Kidney tubule cell (primary cell): ENCODE results near the gene ZNF132.
"Not testable (repeated sequence)": the region's sequence is repeated elsewhere in the genome, so short reads cannot be mapped to it uniquely, and the experiment has no call there.

Source experiments
- DNase-seq: peaks from one replicate; pipeline ENCODE4 v3.0.0-alpha.2; 2018; ENCODE audit warnings: low spot score

The ZNF132 gene

DNA sequence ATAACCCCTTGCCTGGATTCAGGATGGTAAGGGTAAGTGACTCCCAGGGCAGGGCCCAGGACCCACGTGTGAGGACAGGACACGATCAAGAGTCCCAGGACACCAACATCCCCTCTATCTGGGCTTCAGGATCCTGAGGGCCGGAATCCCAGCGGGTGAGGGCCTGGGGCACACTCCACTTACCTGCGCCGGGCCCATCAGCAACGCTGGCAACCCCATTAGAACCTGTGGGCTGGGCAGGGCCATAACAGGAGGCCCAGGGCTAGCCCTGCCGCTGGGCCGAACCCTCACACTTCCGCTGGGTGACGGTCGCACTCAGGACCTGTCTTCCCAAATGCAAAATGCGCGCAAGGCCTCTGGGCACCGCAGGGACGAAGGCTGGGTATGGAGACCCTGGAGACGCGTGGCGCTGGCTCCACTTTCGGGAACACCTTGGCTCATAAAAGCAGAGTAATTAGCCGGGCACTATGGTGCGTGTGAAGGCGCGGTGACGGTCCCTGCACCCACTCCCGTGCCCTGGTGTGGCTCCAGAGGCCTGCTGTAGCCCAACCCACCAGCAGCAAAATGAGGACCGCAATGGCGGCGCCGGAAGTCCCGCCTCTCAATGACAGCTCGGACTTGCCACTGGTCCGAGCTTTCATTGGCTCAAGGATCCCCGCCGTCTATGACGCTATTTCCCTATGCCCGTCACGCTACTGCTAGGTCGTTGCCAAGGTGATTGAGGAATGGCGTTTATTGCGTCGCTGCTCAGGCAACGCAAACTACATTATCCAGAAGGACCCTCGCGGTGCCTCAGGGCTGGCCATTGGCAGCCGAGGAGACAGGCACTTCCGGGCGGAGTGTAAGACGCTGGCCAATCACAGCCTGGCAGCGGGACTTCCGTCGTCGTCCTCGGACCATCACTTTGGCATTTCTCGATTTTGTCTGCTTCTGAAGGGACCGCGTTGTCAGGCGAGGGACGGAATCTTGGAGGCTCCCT lies at the start of gene ZNF132:
Gene ZNF132, minus strand, starts transcription at position 578 of the 979 bp plus-strand sequence. Its CDS starts 332 bp downstream, at position 246.
- peak; percentile 97 for DNase-seq

DNA sequence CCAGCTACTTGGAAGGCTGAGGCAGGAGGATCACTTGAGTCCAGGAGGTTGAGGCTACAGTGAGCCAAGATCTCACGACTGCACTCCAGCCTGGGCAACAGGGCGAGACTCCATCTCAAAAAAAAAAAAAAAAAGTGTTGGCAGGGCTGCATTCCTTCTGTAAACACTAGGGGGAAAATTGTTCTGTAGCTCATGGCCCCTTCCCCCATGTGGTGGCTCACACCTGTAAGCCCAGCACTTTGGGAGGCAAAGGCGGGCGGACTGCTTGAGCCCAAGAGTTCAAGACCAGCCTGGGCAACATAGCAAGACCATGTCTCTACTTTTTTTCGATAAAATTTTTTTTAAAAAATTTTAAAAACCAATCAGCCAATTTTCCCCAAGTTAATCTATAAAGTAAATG lies 44.4 kb upstream of the ZNF132 start:
- DNase-seq: not testable (repeated sequence)

DNA sequence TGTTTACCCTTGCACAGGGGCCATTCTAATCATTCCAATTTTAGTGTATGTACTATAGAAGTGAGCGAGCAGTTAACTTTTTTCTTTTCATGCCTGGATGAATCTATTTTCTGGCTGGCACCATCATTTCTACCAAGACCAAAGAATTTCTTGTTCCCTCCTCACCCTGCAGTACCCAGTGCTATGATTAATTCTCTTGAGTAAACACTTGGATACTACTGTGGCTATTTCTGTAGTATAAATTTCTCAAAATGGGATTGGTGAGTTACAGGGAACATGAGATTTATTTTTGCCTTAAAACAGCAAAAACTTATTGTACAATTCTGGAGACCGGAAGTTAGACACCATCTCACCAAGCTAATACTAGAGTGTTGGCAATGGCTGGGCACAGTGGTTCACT lies 43.8 kb upstream of the ZNF132 start:
- no peak for DNase-seq

DNA sequence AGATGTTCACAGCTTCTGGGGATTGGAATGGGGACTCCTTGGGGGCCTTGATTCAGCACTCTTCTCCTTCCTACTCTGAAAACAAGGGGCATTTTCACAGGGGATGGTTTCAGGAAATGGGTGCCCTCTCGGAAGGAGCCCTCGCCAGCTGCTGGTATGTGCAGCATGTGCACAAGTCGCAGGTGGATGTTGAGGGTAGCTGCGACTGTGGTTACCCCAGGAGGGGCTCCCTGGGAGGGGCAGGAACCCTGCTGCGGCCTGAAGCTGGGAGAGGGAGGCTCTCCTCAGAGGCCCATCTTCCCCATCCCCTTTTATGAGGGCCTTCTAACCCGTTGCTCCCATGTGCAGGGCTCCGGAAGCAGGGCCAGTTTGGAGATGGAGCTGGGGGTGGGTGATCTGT lies 42.4 kb upstream of the ZNF132 start:
- DNase-seq: no peak

DNA sequence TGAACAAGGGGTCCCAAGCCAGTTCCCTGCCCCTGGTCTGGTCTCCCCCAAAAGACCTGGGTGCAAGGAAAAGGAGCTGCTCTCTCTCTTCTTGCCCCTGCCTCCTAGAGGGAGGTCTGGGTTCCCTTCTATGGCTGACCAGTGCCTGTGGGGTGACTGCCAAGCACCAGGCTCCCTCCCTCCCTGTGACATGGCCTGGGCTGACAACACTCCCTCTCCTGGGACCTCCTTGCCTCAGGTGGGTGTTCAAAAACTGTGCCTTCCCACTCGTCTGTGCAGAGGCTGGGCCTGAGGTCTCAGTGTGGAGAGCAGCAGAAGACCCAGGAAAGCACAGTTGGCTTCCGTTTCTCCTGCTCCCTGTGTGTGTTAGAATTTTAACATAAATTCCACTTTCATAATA lies 40.9 kb upstream of the ZNF132 start:
- DNase-seq: no peak

DNA sequence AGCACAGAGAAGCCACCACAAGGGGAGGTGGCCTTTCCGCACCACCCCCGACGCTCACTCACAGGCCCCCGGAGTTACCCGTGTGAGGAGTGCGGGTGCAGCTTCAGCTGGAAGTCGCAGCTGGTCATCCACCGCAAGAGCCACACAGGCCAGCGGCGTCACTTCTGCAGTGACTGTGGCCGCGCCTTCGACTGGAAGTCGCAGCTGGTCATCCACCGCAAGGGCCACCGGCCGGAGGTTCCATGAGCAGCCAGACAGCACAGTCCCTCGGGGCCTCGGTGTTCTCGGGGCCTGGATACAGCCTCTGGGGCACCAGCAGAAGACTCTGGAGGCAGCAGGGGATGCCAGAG lies 40.5 kb upstream of the ZNF132 start:
- no peak for DNase-seq

DNA sequence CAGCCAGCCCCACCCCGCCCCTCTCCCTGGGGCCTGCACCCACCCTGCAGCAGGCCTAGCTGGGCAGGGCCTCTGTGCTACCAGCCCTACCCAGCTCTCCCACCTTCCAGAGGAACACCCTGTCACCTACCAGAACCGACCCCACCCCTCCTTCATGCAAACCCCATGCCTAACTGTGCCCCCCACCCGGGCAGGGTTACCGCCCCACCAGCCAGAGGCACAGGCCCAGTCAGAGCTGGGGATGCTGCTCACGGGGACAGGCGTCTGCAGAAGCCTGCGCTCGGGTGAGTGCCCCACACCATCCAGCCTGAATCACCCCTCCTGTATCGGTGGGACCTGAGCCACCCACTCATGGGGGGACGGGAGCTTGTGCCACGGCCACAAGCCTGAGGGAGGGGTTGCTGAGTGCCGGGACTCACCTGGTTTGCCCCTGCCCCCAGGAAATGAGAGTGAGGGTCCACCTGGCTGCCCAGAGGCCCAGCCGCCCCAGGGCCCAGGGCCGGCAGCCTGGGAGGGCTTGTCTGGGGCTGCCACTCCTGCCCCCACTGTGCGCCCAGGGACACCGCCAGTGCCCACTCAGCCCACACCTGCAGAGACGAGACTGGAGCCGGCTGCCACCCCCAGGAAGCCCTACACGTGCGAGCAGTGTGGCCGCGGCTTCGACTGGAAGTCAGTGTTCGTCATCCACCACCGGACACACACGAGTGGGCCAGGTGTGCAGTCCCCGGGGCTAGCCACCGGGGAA lies 40.0 kb upstream of the ZNF132 start:
- DNase-seq: no peak

DNA sequence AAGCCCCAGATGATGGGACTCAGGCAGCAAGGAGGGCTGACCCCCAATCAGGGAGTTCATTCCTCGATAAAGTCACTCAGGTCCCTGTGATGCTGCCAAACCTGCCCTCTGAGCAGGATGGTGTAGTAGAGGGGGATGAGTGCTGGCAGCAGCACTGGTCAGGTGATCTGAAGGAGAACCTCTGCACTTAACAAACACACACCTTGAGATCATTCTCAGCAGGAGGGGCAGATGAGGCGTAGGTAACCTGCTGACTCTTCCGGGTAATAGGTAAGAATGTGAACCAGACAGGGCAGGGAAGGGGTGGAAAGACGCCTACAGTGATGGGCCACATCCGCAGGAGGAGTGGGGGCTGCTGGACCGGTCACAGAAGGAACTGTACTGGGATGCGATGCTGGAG lies 39.4 kb upstream of the ZNF132 start:
- DNase-seq: no peak

DNA sequence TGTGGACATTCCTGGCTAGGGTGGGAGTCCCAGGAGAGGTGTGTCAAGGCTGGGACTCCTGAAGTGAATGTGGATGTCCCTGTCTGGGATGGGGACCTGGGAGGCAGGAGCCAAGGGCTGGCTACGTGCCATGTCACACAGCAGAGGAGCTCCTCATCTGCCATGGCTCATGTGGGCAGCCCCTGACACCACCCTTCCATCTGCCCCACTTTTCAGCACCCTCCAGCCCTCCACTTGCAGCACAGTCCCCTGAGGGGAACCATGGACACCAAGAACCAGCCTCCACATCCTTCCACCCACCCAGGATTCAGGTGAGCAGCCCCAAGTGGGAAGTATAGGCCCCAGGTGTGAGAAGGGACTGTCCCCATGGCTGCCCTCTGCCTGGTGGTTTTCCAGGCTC lies 37.9 kb upstream of the ZNF132 start:
- DNase-seq: no peak

DNA sequence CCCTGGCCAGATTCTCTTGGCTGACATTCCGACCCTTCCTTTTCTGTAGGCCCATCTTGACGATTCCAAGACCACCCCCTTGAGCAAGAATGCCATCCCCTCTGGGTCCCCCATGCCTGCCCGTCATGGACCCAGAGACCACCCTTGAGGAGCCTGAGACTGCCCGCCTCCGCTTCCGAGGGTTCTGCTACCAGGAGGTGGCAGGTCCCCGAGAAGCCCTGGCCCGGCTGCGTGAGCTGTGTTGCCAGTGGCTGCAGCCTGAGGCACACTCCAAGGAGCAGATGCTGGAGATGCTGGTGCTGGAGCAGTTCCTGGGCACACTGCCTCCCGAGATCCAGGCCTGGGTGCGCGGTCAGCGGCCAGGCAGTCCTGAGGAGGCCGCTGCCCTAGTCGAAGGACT lies 37.2 kb upstream of the ZNF132 start:
- DNase-seq: no peak

DNA sequence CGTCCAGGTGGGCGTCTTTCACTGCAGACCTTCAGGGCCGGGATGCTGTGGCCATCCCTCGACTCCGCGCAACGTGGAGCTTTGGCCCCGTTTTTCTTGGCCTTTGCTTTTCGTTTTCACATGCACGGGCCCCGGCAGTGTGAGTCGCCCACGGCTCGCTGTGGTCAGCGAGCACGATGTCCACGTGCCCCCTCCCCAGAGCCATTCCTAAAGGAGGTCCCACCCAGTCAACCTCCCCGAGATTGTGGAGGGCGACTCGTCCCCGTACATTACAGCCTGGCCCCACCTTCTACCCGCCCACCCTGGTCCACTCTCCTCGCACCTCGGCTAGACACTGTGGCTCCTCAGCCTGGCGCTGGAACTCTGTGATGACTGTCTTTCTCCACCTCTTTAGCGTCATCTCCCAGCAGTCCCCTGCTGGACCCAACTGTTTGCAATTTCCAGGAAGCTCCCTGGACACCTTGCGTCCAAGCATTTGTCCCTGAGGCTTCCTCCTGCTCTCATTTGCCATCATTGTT lies 36.6 kb upstream of the ZNF132 start:
- peak; percentile 30 for DNase-seq

DNA sequence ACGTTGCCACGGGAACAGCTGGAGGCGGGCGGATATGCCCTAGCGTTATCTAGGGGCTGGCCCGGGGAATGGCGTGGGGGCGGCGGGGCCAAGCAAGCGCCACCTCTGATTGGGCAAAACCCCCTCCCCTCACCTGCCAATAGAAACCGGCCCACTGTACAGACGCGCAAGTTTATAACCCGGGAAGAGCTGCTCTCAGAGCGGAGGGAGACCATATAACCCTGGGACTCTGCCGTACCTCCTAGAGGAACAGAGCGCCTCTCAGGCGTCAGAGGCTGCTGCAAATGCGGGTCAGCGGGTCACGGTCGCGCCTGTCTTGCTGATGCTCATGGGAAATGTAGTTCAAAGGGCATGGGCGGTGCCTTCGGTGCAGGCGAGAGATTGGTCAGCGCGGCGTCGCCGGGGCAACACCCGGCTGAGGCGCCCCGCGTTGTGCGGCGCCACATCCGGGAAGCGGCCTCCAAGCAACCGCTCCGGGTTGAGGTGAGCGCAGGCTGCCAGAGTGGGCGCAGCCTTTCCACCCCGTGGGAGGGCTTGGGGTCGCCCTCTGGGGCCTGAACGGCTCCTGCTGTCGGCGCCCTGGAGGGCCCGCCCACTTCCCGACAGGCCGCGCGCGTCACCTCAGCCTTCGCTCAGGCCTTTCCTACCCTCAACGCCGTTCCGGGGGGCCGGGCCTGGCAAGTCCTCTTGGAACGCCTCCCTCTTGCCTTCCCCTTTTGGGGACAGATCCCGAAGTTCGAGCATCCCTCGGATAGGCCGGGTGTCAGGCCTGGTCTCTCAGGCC lies 36.0 kb upstream of the ZNF132 start, which contains the start of gene ZNF446:
Gene ZNF446, plus strand, starts transcription at position 639 of the 784 bp plus-strand sequence. CDS start 867 bp downstream, outside the sequence.
- DNase-seq: peak; percentile 96

DNA sequence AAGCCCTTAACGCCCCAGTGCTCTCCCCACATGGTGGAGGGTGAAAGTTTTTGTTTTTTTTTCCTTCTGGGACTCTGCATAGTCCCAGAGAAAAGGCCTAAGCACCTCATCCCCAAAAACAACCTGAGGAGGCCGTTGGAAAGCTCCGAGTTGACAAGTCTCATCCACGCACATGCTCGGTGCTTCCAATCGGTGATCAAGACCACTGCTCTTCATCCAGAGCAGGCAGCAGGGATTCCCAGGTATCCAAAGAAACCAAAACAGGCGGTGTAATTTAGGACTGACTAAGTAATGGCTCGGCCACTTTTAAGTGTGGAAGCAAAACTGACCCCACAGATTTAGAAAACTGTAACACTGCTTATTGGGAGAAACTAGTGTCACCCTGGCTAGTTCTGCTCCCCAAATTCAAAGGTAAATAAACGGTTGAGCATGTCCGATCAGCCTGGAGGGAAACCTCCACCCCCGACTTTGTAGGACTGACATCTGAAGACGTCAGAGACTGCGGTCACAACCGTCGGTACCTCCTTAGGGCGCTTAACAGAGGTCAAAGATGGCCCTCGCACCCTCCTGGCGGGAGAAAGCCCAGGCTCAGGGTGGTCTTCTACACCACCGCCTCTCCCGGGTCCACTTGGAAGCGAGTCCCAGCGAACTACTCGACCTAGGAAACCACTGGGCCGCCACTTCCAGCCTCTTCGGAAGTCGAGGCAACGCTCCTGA lies 35.2 kb upstream of the ZNF132 start:
- DNase-seq: no peak

DNA sequence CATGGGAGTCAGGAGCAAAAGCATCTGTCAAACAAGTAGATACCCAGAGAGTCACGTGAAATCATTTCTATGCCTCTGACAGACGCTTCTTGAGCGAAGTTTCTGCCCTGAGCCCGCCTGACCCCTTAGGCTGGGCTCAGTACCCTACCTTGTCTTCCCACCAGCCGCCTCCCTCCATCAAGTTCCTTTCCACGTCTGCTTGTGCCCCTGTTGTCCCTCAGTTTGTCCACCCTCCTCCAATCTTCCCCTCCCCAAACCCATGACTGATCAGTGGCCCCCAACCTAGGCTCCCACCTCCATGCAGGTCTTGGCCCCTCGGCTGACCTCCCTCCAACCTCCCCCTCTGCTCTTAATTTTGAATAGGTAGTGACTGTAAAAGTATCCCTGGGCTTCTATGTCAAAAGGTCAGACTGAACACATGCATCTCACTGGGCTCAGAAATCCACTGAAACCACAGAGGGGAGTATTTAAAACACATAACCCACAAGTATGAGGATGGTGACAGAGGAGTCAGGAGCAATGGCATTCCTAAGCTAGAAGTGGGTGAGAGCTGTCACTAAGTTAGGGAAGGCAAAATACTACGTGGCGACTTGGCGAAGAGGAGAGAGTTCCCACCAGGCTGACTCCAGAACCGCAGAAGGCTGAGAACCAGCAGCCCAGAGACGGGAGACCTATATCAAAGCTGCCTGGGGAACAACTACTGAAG lies 34.5 kb upstream of the ZNF132 start:
- peak; percentile 54 for DNase-seq

DNA sequence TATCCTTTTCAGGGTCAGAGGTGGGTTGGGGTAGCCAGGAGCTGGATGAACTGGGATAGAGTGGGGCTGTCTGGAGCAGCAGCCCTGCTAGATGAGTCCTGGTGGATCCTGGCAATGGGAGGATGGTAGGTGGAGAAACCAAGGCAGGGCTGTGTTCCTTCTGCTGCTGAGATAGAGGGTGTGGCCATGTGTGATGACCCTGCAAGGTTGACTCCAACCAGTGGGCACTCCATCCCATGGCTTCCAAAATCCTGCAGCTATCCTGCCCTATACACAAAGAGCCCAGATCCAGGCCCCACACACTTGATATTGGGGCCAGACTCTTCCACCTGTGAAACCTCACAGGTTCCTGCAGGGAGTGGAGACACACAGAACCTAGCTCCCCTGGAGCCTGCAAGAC lies 33.8 kb upstream of the ZNF132 start:
- DNase-seq: no peak

DNA sequence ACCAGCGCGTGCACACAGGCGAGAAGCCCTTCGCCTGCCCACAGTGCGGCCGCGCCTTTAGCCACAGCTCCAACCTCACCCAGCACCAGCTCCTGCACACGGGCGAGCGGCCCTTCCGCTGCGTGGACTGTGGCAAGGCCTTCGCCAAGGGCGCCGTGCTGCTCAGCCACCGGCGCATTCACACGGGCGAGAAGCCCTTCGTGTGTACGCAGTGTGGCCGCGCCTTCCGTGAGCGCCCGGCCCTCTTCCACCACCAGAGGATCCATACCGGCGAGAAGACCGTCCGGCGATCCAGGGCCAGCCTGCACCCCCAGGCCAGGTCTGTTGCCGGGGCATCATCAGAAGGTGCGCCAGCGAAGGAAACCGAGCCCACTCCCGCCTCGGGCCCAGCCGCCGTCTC lies 31.8 kb upstream of the ZNF132 start:
- DNase-seq: no peak

DNA sequence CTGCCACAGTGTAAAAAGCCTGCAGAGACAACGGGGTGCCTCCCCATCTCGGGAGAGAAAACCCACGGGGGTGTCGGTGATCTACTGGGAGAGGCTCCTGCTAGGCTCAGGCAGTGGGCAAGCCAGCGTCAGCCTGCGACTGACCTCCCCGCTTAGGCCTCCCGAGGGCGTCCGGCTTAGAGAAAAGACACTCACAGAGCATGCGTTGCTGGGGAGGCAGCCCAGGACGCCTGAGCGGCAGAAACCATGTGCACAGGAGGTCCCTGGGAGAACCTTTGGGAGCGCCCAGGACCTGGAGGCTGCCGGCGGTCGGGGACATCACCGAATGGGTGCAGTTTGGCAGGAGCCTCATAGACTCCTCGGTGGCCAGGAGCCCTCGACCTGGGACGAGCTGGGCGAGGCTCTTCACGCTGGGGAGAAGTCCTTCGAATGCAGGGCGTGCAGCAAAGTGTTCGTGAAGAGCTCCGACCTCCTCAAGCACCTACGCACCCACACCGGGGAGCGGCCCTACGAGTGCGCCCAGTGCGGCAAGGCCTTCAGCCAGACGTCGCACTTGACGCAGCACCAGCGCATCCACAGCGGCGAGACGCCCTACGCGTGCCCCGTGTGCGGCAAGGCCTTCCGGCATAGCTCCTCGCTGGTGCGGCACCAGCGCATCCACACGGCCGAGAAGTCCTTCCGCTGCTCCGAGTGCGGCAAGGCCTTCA lies 31.0 kb upstream of the ZNF132 start:
- not testable (repeated sequence) for DNase-seq

DNA sequence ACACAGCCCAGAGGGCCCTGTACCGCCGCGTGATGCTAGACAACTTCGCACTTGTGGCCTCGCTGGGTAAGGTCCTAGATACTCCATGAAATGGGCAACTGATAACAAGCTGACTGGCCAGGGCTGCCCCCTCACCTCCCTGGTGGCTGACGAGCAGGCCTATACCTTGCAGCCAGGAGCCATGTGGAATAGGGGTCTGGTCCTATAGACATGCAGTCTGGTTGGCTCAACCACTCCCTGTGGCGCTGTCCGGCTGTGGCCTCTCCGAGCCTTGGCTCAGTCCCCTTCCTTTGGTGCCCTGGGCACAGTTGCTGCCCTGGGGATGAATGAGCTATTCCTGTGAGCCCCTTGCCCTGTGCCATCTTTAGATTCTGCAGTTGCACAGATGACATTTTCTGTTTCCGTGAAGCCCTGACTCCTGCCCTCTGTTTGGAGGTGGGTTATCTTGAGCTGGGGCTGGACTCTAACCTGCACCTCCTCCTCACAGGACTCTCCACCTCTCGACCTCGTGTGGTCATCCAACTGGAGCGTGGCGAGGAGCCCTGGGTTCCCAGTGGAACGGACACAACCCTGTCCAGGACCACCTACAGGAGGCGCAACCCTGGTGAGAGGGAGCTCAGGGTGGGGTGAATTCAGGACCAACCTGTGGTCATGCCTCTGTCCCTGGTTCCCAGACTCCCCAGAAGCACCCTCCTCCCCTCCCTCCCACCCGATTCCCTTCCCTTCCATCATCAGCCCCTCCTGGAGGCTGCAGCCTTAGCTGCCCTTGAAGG lies 29.5 kb upstream of the ZNF132 start:
- no peak for DNase-seq

DNA sequence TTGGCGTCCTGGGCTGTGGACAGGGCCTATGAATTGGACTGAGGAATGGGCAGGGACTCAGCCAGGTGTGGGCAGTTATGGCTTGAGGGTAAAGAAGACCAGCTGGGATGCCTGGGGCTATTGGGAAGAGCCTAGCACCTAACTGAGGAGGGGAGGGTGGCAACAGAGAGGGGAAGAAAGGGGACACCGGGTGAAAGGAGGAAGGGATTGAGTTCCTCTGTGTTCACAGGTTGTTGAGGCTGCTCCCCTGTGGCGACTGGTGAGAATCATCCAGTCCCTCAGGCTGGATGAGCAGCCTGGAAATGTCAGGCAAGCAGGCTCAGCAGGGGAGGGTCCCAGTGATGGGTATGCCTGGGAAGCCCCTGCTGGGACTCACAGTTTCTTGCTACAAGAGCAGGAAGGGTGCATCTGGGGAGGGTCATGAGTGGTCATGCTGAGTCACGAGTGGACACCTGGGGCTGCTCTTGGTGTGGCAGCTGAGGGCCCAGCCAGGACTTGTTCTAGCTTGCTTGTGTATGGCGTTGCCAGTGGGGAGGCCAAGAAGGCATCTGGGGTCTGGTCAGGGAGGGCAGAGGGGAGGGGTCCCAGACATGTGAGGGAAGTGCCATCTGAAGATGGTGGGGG lies 28.4 kb upstream of the ZNF132 start:
- DNase-seq: no peak
